Ovary (tissue), 9 donors: ENCODE results near the gene PCDHGA1. TPM values are rescaled to one million over a fixed set of nuclear protein-coding genes. Genes with fewer than 3 reads are reported as not detected.

Experiments used
- DNase-seq, 5 donors: peaks; one replicate each; pipeline ENCODE4 v3.0.0-alpha.2; 2019 to 2020
- H3K27ac ChIP-seq, 2 donors: fragments of 200-600 bp; one replicate each; pipeline versions ENCODE4 v1.5.1 to v1.8.0; 2019 to 2022
- H3K27me3 ChIP-seq: fragments of 200-600 bp; one replicate; pipeline ENCODE4 v1.8.0; 2022
- H3K36me3 ChIP-seq: fragments of 200-600 bp; sonication (generic); one replicate; pipeline ENCODE4 v1.5.1; 2019
- H3K4me1 ChIP-seq: one replicate; pipeline ENCODE4 v1.8.1; 2013; ENCODE audit warnings: mild to moderate bottlenecking, moderate library complexity; ENCODE audit not compliant: insufficient read depth
- H3K4me3 ChIP-seq: fragments of 200-600 bp; sonication (generic); one replicate; pipeline ENCODE4 v1.5.1; 2017
- H3K9me3 ChIP-seq, 2 donors: fragments of 200-600 bp in 1 of 2; sonication (generic) in 1 of 2; one replicate each; pipeline versions ENCODE4 v1.5.1 to v1.8.1; 2013 to 2019; ENCODE audit warnings: mild to moderate bottlenecking in 1 of 2, moderate library complexity in 1 of 2
- EP300 ChIP-seq: sonication (generic); formaldehyde crosslinking; IDR thresholded peaks from one replicate; pipeline ENCODE4 v1.6.1; 2017; ENCODE audit warnings: antibody characterized with exemption
- POLR2A ChIP-seq: fragments of 450-650 bp; IDR thresholded peaks from one replicate; pipeline ENCODE4 v1.6.1; 2017; ENCODE audit warnings: antibody characterized with exemption, mild to moderate bottlenecking, moderate library complexity
- WGBS, 3 donors: extraction: QIAGEN DNeasy Blood & Tissue Kit in 1 of 3; methylation state at CpG; one replicate each; pipeline versions ENCODE4 v1.1.5 to v1.1.7; 2013 to 2017; 5-methylcytosine and 5-hydroxymethylcytosine counted together
- intact Hi-C, 4 donors: fragments of 100-400 bp; cut with DNase I; formaldehyde crosslinking; loops; one replicate each; pipeline versions ENCODE4 v1.11.0 to v1.15.1; 2022 to 2023
- polyA plus RNA-seq, 2 donors: library from polyadenylated mRNA; stranded (reverse); fragments of 200-250 nt in 1 of 2; fragments of 350-450 nt in 1 of 2; fragmentation: Illumina TruSeq in 1 of 2; extraction: RNeasy Lipid Tissue Mini Kit (QIAGEN cat#74804) in 1 of 2; gene quantifications; one replicate each; pipeline ENCODE4 v1.2.3, GENCODE V29; 2013 to 2014
- total RNA-seq, 7 donors: library from RNA; depleted of rRNA in 2 of 7; stranded (reverse); fragments of >200 nt in 2 of 7; fragmentation: NEBNext Ultra II Directional in 3 of 7; extraction: Animal tissue kit (Norgen Biotek cat#: 25700) in 3 of 7; gene quantifications; one replicate each; pipeline versions ENCODE4 v1.1.0 to v1.2.4, GENCODE V29; 2016 to 2023
- TF ChIP-seq, protein P1 (sequence below), 3 donors: fragments of 450-650 bp in 2 of 3; fragments of 200-600 bp in 1 of 3; IDR thresholded peaks; one replicate each; pipeline versions ENCODE4 v1.5.1 to v1.8.0; 2016 to 2022; ENCODE audit warnings: antibody characterized with exemption in 3 of 3, mild to moderate bottlenecking in 1 of 3
- donor health status: DM: no; HTN: no; CAD: no; lungs with moderate emphysema.
- donor health status: DM: no; HTN: no; CAD: no.
- donor health status: Bipolar disorder and iron deficiency.
- donor health status: DM: yes; HTN: yes; CAD: no.
- donor health status: DM: no; HTN: no; CAD: no.
- donor health status: DM: yes; HTN: yes; CAD: no.

The PCDHGA1 gene
- total and polyA plus RNA-seq, 9 donors: 0.29 to 2.8 (median 0.94) TPM

DNA sequence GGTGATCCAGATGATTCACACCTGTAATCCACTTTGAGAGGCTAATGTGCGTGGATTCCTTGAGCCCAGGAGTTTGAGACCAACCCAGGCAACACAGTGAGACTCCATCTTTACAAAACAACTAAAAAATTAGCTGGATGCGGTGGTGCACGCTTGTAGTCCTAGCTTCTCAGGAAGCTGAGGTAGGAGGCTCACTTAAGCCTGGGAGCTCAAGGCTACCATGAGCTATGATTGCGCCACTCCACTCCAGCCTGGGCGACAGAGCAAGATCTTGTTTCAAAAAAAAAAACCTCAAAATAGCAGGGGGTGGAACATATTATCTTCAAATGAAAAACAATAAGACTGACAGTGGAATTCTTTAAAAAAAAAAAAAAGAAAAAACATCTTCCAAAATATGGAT lies 217.6 kb downstream of the PCDHGA1 start:
- 97 to 99% (median 97%) methylated on average over 5 of the region's 5 CpGs for WGBS, 3 donors
- H3K27ac ChIP-seq: no peak overlapping the region
- no peaks in the 10 kb centered on the region for H3K4me1 ChIP-seq
- intact Hi-C loops: no loop called here
- no peaks in the 10 kb centered on the region for H3K27me3 ChIP-seq
- peaks cover 0 to 4% of the 10 kb centered on the region in 2 donors for H3K9me3 ChIP-seq
- H3K36me3 ChIP-seq: no peaks in the 10 kb centered on the region
- no peak for DNase-seq
- no peak for TF ChIP-seq EP300
- TF ChIP-seq, protein P1, sequence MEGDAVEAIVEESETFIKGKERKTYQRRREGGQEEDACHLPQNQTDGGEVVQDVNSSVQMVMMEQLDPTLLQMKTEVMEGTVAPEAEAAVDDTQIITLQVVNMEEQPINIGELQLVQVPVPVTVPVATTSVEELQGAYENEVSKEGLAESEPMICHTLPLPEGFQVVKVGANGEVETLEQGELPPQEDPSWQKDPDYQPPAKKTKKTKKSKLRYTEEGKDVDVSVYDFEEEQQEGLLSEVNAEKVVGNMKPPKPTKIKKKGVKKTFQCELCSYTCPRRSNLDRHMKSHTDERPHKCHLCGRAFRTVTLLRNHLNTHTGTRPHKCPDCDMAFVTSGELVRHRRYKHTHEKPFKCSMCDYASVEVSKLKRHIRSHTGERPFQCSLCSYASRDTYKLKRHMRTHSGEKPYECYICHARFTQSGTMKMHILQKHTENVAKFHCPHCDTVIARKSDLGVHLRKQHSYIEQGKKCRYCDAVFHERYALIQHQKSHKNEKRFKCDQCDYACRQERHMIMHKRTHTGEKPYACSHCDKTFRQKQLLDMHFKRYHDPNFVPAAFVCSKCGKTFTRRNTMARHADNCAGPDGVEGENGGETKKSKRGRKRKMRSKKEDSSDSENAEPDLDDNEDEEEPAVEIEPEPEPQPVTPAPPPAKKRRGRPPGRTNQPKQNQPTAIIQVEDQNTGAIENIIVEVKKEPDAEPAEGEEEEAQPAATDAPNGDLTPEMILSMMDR (IDR thresholded peaks at IDR 0.05): no peak
- TF ChIP-seq POLR2A: no peak
- no peak overlapping the region for H3K4me3 ChIP-seq

DNA sequence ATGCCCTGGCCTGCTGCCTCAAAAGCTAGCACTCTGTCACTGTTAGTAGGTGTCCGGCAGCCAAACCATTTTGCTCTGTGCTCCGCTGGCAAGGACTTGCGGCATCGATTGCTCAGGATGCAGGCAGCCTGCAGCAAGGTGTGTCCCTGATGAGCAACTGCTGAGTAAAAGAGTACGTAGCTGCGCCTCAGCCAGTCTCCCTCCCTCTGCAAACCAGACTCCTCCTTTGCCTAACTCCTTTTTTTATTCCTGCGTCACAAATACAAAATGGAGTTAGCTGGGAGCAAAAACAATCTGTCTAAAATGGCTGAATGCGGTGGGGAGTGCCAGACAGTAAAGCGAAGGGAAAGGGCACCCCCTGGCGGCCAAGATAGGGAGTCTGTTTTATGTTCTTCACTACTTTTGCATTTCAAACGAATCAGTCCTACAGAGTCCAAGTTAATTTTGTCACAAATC lies 227.4 kb downstream of the PCDHGA1 start:
- DNase-seq: peak; percentile 78 to 89 (median 84)
- Histone ChIP-seq H3K36me3 (no peaks in the 10 kb centered on the region), H3K9me3 (peaks cover 0 to 3% of the 10 kb centered on the region in 2 donors), H3K4me3 (no peak overlapping the region), H3K27me3 (no peaks in the 10 kb centered on the region), H3K27ac (peak overlapping the region; percentile 10 to 39), H3K4me1 (peaks cover 2% of the 10 kb centered on the region)
- intact Hi-C loops: loop anchor here in 3 of 4 donors (5.0 to 10.0 kb wide), 5 partner anchors 40 to 233 kb away; partner anchors contain the start of genes PCDHGA8 (in 1 of the 3), PCDHGA9 (in 1 of the 3), PCDHGB5 (in 1 of the 3) and PCDHGB6 (in 1 of the 3)
- WGBS, 3 donors: 26 to 41% (median 29%) methylated on average over 11 of the region's 11 CpGs
- TF ChIP-seq, protein P1 (IDR thresholded peaks at IDR 0.05): peak; percentile 79 to 82 (median 79)
- TF ChIP-seq POLR2A (no peak), EP300 (no peak)

DNA sequence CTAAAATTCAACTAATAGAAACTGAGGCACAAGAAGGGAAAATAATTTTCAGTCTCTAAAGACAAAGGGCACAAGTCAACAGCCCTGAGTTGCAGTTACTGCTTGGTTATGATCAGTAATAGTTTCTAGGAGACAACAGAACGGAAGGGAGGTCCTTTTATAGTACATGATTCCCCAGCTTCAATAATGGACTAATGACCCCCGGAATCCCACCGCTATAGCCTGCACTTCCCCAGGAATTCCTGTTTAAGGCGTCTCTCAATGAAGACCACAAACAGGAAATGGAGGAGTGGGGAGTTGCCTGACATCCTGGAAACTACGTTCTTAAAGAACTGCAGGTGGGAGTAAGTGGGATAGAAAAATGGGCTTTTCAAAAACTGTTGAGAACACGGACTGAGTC lies 227.8 kb downstream of the PCDHGA1 start:
- no peak for DNase-seq
- Histone ChIP-seq H3K4me1 (peaks cover 2% of the 10 kb centered on the region), H3K36me3 (no peaks in the 10 kb centered on the region), H3K27me3 (no peaks in the 10 kb centered on the region), H3K4me3 (no peak overlapping the region), H3K9me3 (peaks cover 0 to 3% of the 10 kb centered on the region in 2 donors), H3K27ac (peak overlapping the region in 1 of 2 donors; percentile 39)
- WGBS, 3 donors: 43 to 50% (median 49%) methylated on average over 6 of the region's 6 CpGs
- intact Hi-C loops: loop anchor here in 3 of 4 donors (5.0 to 10.0 kb wide), 5 partner anchors 41 to 233 kb away; partner anchors contain the start of genes PCDHGA8 (in 1 of the 3), PCDHGA9 (in 1 of the 3), PCDHGB5 (in 1 of the 3) and PCDHGB6 (in 1 of the 3)
- TF ChIP-seq EP300: no peak
- TF ChIP-seq, protein P1 (IDR thresholded peaks at IDR 0.05): no peak
- no peak for TF ChIP-seq POLR2A

DNA sequence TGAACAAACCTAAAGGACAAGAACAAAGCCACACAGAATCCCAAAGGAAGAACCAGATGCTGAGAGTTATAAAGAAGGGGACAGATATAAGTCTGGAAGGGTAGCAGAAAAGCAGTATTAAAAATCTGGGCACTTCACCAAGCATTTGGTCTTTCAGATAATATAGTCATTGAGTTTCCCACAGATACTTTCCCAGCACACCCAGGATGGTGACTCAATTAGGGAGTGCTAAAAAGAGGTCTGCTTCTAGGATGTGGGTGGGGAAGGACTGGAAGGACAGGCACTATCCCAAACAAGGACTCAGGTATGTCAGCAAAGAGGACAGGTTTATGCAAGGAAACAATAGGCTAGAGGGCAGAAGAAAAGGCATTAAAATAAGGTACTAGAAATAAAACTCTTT lies 229.1 kb downstream of the PCDHGA1 start:
- no peak overlapping the region for H3K4me3 ChIP-seq
- intact Hi-C loops: loop anchor here in 3 of 4 donors (5.0 to 10.0 kb wide), 5 partner anchors 42 to 235 kb away; partner anchors contain the start of genes PCDHGA8 (in 1 of the 3), PCDHGA9 (in 1 of the 3), PCDHGB5 (in 1 of the 3) and PCDHGB6 (in 1 of the 3)
- no peaks in the 10 kb centered on the region for H3K36me3 ChIP-seq
- DNase-seq: no peak
- TF ChIP-seq, protein P1 (IDR thresholded peaks at IDR 0.05): no peak
- TF ChIP-seq POLR2A (no peak), EP300 (no peak)
- no peaks in the 10 kb centered on the region for H3K27me3 ChIP-seq
- peaks cover 2% of the 10 kb centered on the region for H3K4me1 ChIP-seq
- H3K27ac ChIP-seq: no peak overlapping the region
- H3K9me3 ChIP-seq: peaks cover 0 to 3% of the 10 kb centered on the region in 2 donors
